HG02870 (cell line): ENCODE data around the gene AKR1C2.
"Not testable (repeated sequence)": the region's sequence is repeated elsewhere in the genome, so short reads cannot be mapped to it uniquely, and the experiment has no call there.

ENCODE experiments used
- ATAC-seq: cut with Tn5 transposase; IDR thresholded peaks from one replicate; pipeline ENCODE4 v1.9.1; 2021; ENCODE audit warnings: mild to moderate bottlenecking, moderate library complexity; ENCODE audit not compliant: unreplicated experiment

The AKR1C2 gene

GRCh38 chr10:5025461-5025881 is 21.8 kb upstream of the AKR1C2 start:
- ATAC-seq, result not testable (repeated sequence)

GRCh38 chr10:5023177-5023805 is 19.6 kb upstream of the AKR1C2 start:
- ATAC-seq, result no peak

GRCh38 chr10:5021624-5022290 is 18.1 kb upstream of the AKR1C2 start:
- not testable (repeated sequence) for ATAC-seq

- not testable (repeated sequence) for ATAC-seq
These were observed 16.3 kb upstream of the AKR1C2 start for GRCh38 chr10:5019770-5020612.

GRCh38 chr10:5018671-5019277 is 15.1 kb upstream of the AKR1C2 start:
- not testable (repeated sequence) for ATAC-seq

- no peak for ATAC-seq
These were observed 14.5 kb upstream of the AKR1C2 start for GRCh38 chr10:5018134-5018533.

GRCh38 chr10:5014936-5015335 is 11.3 kb upstream of the AKR1C2 start:
- no peak for ATAC-seq

- not testable (repeated sequence) for ATAC-seq
These were observed 10.7 kb upstream of the AKR1C2 start for GRCh38 chr10:5014200-5014910.

GRCh38 chr10:5013385-5013784 is 9.7 kb upstream of the AKR1C2 start:
- no peak for ATAC-seq

GRCh38 chr10:5012595-5012994 is 8.9 kb upstream of the AKR1C2 start:
- ATAC-seq, result no peak

- not testable (repeated sequence) for ATAC-seq
These were observed 7.7 kb upstream of the AKR1C2 start for GRCh38 chr10:5011392-5011791.

- not testable (repeated sequence) for ATAC-seq
These were observed 6.4 kb upstream of the AKR1C2 start for GRCh38 chr10:5010043-5010442.

GRCh38 chr10:5008857-5009548 is 5.3 kb upstream of the AKR1C2 start:
- not testable (repeated sequence) for ATAC-seq

- ATAC-seq, result not testable (repeated sequence)
These were observed 844 bp upstream of the AKR1C2 start for GRCh38 chr10:5004501-5004900.

- ATAC-seq, result not testable (repeated sequence)
These were observed 351 bp upstream of the AKR1C2 start for GRCh38 chr10:5004030-5004385.

- ATAC-seq, result no peak
These were observed 1.5 kb downstream of the AKR1C2 start for GRCh38 chr10:5002013-5002727.

GRCh38 chr10:4998671-4999070 is 5.0 kb downstream of the AKR1C2 start:
- no peak for ATAC-seq

GRCh38 chr10:4994260-4994659 is 9.4 kb downstream of the AKR1C2 start:
- not testable (repeated sequence) for ATAC-seq

GRCh38 chr10:4992564-4992963 is 11.1 kb downstream of the AKR1C2 start:
- ATAC-seq, result not testable (repeated sequence)
